ENCODE data around the gene ITSN1.

Gene ITSN1

GRCh38 chr21:33940164-33940880 lies 298.0 kb downstream of the ITSN1 start:
- DNase-seq, result no peak

GRCh38 chr21:33940881-33941245 lies 298.6 kb downstream of the ITSN1 start:
- DNase-seq, result no peak

DNA sequence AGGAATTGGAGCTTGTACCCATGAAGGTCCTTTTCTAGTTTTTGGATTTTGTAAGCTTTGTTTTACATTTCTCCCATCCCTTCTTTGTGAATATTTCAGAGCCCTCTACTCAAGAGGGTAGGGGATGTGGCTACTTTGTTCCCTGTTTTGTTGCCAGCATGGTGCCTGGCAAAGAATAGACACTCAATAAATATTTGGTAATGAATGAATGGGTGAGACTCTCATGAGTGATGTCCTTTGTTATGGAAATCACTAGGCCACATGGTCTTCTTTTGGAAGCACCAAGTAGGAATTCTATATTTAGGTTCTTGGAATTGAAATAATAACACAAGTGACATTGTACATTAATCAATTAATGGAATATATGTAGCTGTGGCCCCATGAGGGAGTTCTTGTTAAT lies 300.1 kb downstream of the ITSN1 start:
- DNase-seq, result no peak

- DNase-seq, result no peak
Measured at GRCh38 chr21:33943293-33943692, 301.0 kb downstream of the ITSN1 start.

DNA sequence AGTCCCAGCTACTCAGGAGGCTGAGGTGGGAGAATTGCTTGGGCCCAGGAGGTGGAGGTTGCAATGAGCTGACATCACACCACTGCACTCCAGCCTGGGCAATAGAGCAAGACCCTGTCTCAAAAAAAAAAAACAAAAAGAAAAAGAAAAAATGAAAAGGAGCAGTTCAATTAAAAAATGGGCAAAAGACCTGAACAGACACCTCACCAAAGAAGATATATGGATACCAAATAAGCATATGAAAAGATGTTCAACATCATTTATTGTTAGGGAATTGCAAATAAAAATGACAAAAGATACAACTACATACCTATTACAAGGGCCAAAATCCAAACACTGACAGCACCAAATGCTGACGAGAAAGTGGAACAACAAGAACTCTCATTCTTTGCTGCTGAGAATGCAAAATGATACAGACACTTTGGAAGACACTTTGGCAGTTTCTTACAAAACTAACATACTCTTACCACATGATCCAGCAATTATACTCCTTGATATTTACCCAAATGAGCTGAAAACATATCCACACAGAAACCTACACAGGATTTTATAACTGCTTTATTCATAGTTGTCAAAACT lies 302.0 kb downstream of the ITSN1 start:
- no peak for DNase-seq

DNA sequence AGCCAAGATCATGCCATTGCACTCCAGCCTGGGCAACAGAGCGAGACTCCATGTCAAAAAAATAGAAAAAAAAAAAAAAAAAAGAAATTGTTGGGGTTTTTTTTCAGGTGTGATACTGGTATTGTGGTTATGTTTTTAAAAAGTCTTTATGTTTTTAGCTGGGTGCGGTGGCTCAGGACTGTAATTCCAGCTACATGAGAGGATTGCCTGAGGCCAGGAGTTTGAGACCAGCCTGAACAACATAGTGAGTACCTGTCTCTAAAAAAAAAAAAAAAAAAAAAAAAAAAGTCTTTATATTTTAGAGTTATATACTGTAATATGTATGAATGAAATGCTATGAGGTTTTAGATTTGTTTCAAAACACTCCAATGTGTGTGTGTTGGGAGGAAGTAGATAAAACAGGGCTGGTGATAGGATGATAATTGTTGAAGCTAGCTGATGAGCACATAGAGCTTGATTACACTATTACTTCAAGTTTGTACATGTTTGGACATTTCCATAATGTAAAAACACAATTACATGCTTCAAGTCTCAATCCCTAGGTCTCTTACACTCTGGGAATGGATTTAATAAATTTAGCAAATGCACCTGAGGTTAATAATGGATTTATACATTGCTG lies 303.5 kb downstream of the ITSN1 start:
- DNase-seq, result no peak

GRCh38 chr21:33947451-33948095 lies 305.3 kb downstream of the ITSN1 start:
- DNase-seq, result peak; percentile 92

- DNase-seq, result peak; percentile 95
Measured at GRCh38 chr21:33948096-33948950, 306.0 kb downstream of the ITSN1 start.

DNA sequence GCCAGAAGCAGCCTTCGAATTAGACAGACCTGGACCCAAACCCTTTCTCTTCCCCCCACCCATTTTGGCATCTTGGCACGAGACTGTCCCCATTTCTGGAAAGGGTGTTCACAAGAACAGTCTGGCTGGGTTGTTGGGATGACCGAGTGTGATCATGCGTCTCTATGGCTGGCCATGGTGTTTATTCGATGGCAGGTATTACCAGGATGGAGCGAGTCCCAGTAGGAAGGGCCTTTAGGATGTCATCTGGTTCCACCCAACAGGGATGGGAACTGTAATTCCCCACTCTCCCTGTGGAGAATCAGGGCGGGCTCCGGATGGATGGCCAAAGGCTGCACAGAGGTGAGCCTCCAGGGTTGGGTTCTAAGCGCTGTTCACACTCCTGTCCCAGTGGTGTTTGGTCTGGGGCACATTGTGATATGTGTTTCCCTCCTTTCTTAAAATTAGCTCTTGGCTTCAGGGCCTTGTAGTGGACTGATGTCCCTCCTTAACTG lies 306.7 kb downstream of the ITSN1 start:
- DNase-seq, result no peak
